HG03469 (cell line): ENCODE data around the gene MAD1L1.

Experiments
- ATAC-seq: cut with Tn5 transposase; IDR thresholded peaks from one replicate; pipeline ENCODE4 v1.9.1; 2021; ENCODE audit warnings: mild to moderate bottlenecking, moderate library complexity, moderate number of reproducible peaks; ENCODE audit not compliant: unreplicated experiment

MAD1L1 gene

DNA sequence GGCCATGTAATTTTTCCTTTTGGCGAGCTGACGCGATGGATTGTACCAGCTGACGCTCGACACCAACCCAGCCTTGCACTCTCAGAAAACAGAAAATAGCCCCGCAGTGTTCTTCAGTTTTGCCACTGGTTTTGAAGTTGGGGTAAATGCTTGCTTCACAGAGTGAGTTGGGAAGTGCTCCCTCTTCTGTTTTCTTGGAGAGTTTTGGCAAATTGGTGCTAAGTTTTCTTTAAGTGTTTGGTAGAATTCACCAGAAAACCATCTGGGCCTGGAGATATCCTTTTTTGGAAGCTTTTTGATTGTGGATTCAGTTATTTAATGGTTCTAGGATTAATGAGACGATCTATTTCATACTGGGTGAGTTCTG is 309.9 kb downstream of the MAD1L1 start:
- ATAC-seq: no peak

DNA sequence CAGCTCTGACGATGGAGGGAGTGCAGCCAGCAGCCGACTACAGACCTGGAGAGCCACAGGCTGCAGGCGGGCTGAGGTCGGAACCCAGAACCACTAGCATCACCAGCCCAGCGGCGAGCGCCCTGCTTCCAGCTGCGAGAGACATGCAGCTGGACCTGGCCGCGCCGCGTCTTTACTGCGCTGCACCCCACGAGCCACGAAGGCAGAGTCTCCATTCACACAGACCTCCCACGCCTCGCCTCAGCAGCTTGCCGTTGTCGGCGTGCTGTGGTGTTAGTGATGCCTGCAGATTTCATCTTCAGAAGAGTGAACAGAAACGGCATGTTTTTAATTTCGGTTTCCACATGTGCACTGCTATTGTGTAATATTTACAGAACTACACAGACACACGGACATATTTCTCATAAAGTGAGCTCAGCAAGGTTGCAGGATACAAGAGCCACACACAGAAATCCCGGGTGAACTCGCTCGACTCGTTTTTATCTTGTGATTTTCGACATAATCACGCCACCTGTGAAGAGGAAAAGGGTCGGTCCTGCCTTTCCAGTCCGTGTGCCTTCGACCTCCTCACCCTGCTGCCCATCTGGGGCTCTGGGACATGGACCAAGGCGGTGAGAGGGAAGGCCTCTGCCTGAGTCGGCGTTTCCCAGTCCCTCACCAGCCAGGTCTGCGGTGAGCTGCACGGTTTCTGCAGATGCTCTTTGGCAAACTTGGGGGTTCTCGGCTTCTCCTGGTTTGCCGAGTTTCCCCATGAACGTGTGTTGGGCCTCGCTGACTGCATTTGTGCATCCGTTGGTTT is 310.5 kb downstream of the MAD1L1 start:
- no peak for ATAC-seq

DNA sequence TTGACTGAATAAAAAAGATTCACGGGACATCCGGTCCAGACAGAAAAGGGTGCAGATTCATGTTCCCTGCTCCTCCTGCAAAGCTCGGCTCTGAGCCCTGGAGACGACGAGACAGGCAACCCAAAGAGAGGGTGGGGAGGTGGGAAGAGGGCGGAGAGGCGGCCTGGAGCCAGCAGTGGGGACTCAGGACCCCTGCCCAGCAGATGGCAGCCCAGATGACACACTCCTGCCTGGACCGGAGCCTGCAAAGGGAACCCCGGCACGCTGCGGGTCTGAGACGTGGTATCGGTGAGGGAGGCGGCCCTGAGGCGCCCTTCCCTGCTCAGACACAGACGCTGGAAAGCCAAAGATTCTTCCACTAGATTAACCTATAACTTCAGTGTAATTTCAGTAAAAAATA is 311.9 kb downstream of the MAD1L1 start:
- ATAC-seq: no peak

DNA sequence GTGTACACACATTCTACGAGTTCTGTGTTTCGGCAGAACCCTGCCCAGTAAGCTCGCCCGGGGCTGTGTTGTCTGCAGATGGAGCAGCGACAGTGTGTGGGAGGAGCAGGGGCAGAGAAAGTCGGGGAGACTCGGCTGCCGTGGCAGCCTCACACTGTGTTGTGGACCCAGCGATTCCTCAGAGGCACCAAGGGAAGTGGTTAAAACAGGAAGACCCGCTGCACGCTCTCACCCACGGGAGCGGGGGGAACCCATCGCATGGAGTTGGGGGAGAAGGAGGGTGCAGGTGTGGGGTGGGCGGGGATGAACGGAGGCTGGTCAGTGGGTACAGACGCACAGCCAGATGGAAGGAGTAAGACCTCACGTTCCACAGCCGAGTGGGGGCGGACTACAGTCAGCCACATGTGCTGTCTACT is 312.5 kb downstream of the MAD1L1 start:
- ATAC-seq: no peak

DNA sequence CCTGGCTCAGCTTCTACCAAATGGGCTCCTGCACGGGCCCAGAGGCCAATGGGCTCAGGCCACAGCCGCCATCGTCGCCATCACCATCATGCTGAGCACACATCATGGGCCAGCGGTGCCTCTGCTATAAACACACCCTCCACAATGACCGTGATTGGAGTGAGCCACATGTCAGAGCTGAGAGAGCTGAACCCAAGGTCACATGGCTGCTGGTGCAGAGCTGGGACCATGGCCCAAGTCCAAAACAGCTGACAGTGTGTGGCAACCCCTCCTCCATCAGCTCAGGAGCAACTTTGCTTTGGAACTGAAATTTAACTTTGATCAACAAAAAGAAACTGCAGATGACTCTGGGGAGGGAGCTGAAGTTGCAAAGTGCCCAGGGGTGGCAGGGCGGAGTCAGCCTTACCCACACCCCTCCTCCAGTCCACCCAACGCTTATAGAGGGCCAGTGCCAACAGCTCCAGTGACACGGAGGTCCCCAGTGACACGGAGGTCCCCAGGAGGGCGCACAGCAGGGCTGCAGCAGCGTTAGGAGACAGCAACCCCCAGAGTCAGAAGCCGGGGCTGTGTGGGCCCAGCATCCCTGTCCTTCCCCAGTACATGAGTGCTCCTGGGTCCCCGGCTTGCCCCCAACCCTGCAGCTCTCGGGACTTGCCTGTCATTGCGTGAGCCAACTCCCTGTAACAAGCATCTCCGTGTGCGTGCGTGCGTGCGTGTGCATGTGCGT is 313.0 kb downstream of the MAD1L1 start:
- no peak for ATAC-seq

DNA sequence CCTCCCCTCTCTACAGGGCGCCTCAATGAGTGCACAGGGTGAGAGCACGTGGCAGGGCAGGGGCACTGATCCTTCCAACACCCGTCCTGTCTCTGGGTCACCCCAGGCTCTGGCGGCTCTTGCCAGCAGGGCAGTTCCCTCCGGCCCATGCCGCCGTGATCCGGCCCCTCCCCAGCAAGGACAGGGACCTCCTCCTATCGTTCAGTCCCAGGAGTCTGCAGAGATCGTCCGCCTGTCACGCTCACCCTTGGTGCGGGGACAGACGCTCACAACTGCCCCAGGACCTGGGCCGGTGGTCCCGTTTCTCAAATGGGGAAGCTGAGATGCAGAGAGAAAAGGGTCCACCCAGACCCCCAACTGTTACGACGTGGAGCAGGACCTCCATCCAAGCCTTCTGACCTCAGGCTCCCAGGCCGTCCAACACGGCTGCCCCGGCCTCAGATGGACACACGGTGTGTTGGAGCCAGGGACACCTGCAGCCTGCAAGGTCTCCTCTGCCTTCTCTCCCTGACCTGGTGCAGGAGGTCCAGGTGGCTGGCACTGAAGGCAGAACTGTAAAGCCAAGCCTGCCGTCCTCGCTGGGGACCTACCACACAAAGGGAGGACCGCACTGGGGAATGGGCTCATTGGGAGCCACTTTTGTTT is 313.7 kb downstream of the MAD1L1 start:
- no peak for ATAC-seq

DNA sequence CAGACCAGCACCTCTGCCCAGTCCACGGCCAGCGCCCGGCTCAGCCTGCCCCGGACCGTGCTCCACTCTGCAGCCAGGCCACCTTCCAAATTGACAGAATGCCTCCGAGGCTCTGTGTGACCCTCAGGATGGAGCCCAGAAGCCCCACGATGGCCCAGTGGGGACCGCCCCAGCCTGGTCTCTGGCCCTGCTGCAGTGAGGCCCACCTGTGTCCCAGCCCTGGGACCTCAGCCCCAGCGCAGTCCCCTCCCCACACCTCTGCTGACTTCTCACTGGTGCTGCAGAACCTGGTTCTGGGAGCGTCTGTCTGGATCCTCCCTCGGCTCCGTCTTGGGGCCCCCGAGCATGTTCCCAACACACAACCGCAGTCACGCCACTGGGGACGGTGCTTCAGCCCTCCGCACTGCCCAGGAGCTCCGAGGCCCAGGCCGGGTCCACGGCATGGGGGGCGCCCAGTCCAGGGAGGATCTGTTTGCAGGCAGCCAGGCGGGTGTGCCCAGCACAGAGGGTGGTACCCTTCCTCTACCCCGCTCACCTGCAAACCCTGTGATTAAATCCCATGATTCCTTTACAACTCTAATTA is 314.6 kb downstream of the MAD1L1 start:
- ATAC-seq: no peak

DNA sequence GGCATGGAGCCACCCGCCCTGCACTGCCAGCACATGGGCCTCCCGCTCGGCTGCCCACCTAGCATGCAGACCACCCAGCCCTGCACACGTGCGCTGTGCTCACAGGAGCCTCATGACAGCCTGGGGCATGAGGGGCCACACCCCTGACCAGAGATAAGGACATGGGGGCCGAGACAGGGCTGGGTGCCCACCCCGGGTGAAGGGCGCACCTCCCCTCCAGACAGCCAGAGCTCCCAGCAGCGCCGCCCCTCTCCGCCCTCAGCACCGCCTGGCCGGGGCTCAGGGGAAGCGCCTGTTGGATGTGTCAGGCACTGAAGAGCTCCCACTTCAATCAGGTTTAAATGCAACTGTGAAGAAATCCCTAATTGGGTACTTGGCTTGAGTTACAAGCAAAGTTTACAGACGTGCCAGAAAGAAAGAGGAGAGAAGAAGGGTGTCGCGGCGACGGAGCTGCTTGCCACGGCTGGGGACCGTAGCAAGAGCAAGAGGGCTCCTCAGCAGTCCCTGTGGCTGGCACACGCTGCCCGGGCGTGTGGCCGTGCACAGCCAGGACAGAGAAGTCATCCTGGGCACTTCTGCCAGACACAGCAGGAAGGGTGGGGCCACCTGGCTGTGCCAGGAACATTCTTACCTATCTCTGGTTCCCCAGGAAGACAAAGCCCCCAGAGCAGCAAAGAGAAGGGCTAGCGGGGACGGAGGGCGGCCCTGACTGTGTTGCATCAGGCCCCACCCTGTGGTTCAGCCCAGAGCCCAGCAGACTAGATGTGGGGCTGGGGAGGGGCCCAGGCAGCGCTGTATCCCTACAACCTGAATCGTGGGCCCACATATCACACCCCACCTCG is 315.3 kb downstream of the MAD1L1 start:
- no peak for ATAC-seq

DNA sequence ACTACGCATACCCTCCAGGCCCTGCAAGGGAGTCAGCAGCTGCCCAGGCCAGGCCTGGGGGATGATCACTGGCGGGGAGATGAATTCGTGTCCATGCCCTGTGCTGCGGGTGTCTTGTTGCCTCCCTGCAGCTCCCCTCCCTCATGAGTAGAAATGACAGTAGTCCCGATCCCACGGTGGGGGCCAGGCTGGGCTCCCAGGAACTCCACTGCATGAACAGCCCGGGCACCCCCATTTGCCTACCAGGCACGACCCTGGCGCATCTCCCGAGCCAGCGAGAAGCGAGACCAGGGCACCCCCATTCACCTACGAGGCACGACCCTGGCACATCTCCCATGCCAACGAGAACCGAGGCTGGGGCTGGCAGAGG is 316.2 kb downstream of the MAD1L1 start:
- ATAC-seq: no peak

DNA sequence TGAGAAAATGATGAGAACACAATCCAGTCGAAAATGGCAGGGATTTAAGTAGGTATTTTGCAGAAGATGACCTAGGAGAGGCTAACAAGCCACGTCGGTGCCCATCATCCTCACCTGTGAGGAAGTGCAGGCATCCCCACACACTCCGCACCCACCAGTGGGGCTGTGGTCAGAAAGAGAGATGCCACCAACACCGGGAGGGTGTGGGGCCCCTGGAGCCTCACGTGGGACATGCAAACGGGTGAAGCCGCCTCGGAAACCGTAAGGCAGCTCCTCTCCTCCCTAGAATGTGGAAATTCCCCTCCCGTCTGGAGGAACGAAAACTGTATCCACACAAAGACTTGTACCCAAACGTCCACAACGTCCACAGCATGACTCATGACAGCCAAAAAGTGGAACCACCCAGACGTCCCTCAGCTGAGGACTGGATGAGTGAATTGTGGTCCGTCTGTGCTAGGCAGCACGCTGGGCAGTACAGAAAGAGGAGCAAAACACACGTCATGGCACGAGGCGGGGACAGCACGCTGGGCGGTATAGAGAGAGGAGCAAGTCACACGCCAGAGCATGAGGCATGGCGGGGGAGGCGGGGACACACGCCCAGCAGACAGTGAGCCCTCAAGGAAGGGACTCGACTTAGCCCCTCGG is 316.7 kb downstream of the MAD1L1 start:
- ATAC-seq: no peak

DNA sequence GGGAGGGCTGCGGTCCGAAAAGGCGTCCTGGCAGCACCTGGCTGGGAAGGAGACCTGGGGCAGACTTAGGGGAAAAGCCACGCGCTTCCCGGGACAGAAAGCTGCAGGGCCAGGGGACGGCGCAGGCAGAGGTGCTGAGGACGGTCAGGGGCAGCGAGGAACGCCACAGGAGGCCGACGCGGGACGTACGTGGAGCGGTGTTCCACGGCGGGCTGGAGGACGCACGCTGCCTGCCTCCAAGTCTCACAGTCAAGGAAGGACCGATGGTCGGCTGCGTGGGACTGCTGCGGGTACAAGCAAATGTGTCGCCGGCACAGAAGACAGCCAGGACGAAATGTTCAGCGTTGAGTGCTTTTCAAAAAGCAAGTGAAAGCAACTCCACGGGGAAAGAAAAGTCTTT is 317.4 kb downstream of the MAD1L1 start:
- ATAC-seq: no peak

DNA sequence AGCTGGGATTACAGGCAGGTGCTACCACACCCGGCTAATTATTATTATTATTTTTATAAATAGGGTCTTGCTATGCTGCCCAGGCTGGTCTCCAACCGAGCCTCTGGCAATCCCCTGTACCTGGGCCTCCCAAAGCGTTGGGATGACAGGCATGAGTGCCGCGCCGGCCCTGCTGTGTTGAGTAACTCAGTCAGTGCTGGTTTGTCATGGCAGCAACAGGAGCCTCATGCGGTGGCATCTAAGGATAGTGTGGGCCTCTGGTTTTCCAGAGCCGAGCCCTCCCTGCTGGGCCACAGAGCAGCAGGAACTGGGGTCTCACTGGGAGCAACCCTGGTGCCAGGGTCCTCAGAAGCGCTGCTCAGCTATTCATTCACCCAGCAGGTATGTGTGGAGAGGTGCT is 318.0 kb downstream of the MAD1L1 start:
- no peak for ATAC-seq

DNA sequence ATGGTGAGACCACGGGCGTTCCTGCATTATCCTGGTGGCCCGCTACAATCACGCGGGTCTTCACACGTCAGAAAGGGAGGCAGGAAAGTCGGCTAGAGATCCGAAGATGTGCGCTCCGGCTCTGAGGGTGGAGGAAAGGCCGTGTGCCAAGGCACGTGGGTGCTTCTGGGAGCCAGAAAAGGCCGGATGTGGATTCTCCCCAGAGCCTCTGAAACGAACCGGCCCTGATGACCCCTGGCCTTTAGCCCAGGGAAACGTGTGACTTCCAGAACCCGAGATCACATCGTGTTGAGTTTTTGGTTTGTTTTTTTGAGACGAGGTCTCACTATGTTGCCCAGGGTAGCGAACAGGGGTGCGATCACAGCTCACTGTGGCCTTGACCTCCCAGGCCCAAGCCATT is 318.4 kb downstream of the MAD1L1 start:
- no peak for ATAC-seq

DNA sequence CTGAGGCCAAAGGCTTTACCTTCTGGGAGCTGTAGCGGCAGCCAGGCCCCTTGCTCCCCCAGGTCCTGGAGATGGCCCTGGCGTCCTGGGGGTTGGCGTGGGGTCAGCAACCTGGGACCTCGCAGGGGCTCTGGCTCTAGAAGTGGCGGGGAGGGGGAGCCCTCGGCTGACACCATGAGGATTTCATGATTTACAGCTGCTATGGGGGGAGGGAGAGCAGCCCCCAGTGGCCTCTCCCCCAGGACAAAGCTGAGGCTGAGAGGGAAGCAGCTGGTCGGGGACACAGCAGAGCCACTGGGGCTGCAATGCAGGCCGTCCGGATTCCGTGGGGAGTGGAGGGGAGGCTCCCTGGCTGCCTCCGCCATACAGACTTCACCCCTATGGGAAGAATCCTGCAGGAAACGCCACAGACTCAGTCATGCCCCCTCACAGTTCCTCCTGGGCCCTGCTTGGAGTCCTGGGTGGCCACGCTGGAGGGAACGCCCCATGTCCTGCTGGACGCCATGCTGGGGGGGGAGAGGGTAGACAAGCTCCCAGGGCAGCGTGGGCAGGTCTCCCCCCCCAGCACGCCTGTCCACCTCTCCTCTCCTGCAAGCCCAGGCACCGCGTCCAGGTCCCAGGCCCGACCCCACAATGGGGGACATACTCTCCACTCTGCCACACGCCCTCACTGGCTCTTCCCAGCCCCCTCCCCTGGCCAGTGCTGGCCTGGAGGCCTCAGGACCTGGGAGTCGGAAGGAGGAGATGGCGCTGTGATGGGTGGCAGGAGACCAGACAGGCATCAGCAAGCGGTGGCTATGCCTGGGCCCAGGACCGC is 319.1 kb downstream of the MAD1L1 start:
- no peak for ATAC-seq

DNA sequence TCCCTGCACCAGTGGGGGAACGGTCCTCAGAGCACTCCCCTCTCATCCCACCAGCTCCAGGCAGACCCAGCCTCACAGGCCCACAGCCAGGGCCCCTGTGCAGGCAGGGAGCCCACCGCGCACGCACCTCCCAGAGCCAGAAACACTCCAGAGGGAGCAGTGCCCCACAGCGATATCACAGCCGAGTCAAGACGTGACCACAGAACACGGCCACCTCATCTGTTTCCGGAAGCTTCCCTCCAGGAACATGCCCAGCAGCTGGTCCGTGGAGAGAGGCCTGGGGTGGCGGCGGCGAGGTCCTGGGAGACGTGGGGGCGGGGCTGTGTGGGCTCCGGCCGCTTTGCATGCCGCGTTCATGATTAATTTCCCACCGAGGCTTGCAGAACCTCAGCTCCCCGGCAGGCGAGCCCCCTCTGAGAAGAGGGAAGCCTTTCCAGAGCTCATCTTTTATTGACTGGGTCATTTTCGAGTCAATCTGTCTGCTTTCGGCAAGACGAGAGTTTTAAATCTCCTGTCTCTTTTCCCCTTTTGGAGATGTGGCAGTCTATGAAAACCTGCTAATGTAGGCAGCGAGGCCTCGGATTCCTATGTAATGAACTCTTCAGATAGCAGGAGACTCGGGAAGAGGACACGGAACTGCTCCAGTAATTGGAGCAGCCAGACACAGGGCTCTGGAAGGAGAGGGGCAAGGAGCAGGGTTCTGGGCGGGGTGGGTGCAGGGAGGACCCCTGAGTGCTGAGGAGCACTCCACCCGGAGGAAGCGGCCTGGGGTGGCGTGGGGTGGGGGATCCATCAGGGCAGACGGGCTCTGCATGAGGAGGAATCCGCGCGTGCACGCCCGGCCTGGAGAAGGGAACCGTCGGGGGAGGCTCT is 319.9 kb downstream of the MAD1L1 start:
- ATAC-seq: no peak

DNA sequence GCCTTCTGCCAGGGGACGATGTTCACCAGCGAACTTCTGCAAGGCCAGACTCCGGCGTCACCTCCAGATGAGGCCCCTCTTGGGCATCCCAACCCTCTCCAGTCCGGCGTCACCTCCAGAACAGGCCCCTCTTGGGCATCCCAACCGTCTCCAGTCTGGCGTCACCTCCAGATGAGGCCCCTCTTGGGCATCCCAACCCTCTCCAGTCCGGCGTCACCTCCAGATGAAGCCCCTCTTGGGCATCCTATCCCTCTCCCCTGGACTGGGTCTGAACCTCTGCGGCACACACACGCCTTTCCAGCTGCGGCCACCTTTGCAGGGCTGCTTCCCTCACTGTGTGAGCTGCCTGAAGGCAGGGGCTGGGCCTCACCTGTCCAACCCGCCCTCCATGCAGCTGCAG is 321.2 kb downstream of the MAD1L1 start:
- ATAC-seq: no peak

DNA sequence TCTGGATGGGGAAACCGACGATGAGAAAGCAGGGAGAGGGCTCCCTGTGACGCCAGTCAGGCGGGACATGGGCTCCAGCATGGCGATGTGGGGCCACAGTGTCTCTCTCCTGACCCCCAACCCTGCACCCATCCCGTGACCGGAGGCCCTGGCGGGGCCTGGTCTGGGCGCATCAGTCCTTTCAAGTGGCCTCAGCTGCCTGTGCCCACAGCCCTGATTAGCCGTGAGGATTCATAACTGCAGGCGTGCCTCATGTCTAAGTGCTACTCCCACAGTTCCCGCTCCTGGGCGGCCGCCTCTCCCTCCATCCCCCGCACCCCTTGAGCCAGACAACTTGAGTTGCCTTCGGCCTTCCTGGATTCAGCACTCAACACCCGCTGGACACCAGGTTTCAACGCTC is 321.9 kb downstream of the MAD1L1 start:
- no peak for ATAC-seq

DNA sequence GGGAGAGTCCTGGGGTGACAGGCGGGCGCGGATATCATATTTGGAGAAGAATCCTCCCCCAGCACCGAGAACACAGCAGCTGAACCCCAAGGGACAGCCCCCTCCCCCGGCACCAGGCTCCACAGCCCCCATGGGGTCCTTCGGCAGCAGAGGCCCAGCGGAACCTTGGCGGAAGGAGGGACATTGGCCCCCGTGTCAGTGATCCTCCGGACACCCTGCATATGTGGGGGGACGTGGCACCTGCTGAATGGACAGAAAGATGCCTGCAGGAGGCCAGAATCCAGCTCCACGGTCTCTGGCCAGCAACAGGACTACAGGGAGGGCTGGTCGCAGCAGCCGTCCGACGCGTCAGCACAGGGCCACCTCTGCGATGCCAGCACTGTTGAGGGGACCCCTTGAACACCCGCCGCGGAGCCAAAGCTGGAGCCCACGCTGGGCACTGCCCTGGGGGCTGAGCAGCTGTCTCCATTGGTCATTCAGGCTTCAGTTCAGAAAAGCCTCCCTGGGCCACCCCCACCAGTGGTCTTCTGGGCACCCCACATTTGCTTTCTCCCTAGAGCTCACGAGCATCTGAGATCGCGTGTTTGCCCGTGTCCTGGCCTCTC is 322.6 kb downstream of the MAD1L1 start:
- ATAC-seq: no peak
